LHCN-M2 (cell line): ENCODE results near the gene HPS4. TPM values are rescaled to one million over a fixed set of nuclear protein-coding genes. Genes with fewer than 3 reads are reported as not detected.
"Not testable (repeated sequence)": the region's sequence is repeated elsewhere in the genome, so short reads cannot be mapped to it uniquely, and the experiment has no call there.

ENCODE experiments used
- DNase-seq: peaks from one replicate; pipeline ENCODE4 v3.0.0-alpha.2; 2012; ENCODE audit warnings: low read depth
- total RNA-seq: library from RNA; depleted of rRNA; stranded (reverse); fragments of >200 nt; gene quantifications from 2 replicates; pipeline ENCODE4 v1.2.3, GENCODE V29; 2014

HPS4 gene
- total RNA-seq, 1 experiment from 2014 or later, result 42.3 TPM

GRCh38 chr22:26444777-26445176 is 38.8 kb downstream of the HPS4 start:
- no peak for DNase-seq

DNA sequence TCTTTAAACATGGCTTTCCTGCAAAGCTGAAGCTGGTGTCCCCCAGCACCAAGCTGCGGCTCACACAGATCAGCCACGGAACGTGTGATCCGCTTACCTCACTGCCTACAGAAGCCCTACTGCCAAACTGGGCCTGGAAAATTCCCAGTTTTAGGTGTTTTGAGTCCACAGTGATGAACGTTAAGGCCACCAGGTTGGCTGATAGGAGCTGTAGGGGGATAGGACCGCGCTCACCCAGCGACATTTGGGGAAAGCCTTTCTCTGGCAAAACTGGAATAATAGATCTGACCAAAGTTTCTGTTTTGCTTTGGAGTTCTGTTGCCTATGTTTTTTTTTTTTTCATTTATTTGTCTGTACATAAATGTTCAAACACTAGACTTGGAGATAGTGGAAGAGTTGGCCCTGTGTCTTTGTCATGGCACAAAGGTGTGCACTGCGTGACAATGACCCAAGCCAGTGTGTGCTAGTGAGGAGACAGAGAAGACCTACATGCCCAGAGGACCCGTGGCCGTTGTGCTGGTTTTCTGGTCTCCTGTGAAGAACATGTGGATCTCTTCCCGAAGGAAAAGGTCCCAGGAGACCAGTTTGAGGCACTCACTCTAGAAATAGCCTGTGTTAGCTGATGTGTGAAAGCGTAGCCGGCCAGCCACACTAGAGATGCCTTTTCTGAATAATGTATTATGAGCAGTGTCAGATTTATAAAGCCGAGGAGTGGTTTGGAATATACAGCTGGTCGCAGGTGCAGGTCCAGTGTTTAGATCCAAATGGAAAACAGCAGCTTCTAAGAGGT is 39.5 kb downstream of the HPS4 start:
- no peak for DNase-seq

DNA sequence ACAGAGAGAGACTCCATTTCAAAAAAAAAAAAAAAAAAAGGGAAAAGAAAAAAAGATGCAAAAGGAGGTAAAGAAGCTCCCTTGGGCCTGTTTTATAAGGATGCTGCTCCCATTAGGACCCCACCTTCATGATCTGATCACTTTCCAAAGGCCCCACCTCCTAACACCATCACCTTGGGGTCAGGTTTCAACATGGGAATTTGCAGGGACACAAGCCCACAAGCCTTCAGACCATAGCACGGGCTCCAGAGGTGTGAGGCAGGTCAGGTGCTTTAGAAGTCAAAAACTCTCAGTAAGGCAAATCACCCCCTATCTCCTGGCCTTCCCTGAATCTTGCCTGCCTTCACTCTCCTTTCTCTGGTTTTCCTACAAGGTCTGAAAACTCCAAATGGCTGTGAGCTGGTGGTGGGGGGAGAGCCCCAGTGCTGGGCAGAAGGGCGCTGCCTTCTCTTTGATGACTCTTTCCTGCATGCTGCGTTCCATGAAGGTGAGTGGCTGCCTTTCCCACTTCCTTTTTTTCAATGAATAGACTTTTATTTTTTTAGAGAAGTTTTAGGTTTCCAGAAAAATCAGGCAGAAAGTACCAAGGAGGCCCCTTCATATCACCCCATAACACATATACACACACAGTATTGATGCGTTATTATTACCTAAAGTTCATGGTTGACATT is 41.4 kb downstream of the HPS4 start:
- no peak for DNase-seq

- no peak for DNase-seq
These were observed 44.0 kb downstream of the HPS4 start for GRCh38 chr22:26439559-26439958.

- DNase-seq, result not testable (repeated sequence)
These were observed 44.8 kb downstream of the HPS4 start for GRCh38 chr22:26438776-26439175.

DNA sequence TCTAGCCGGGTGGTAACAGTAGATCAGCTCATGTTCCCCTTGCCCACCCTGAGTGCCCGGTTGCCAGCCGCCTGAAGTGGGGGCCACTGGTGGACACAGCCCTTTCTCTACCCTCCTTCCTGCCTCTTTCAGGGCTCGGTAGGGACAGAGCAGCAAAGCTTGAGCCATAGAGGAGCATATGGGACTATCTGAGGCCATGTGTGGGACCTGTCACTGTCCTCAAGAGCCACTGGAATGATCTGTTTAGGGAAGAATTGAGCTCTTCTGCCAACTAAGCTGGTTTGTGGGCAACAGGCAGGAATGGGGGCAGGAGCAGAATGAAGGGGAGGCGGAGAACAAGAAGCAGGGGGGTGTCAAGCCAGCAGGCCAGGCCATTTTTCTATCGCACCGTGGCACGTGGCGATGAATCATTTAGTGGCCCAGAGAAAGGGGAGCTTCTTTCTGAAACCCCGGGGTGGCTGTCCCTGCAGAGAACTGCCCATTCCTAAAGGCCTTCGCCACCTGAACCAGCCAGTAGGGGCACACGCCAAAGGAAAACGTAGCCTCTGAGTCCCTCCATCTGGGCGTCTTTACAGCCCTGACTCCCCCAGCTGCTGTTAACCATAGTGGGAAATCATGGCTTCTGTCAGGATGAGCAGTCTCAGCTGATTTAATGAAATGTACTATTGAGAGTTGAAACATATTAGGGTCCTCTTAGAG is 45.7 kb downstream of the HPS4 start:
- no peak for DNase-seq

- DNase-seq, result no peak
These were observed 46.6 kb downstream of the HPS4 start for GRCh38 chr22:26436903-26437515.

- no peak for DNase-seq
These were observed 48.1 kb downstream of the HPS4 start for GRCh38 chr22:26435327-26436093.

- DNase-seq, result no peak
These were observed 49.8 kb downstream of the HPS4 start for GRCh38 chr22:26433805-26434204.

DNA sequence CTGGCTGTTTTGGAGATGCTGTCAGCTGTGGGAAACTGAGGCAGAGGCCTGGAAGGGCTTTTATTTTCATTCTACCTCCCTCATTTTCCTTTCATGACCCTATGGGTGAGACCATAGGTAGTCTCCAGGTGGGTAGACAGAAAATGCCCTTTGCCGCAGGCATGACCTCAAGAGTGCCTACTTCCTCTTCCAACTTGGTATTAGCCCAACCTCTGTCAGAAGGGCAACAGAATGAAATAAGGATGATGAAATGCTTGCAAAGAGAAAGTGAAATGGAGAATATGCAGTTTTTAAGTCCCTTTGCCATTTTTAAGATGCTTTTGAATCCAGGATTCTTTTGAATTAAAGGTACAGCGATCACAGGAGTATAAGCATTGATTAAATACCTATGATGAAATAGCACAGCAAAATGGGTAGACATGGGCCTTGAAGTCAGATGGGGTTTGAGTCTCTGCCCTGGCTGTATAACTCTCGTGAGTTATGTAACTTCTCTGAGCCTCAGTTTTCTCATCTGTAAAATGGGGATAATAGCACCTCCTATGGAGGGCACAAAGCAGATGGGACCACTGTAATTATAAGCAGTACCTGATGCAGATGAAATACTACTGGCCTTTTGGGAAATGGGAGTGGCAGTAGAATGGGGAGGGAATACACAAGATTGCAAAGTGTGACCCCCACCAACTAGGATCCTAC is 50.8 kb downstream of the HPS4 start:
- DNase-seq, result no peak

DNA sequence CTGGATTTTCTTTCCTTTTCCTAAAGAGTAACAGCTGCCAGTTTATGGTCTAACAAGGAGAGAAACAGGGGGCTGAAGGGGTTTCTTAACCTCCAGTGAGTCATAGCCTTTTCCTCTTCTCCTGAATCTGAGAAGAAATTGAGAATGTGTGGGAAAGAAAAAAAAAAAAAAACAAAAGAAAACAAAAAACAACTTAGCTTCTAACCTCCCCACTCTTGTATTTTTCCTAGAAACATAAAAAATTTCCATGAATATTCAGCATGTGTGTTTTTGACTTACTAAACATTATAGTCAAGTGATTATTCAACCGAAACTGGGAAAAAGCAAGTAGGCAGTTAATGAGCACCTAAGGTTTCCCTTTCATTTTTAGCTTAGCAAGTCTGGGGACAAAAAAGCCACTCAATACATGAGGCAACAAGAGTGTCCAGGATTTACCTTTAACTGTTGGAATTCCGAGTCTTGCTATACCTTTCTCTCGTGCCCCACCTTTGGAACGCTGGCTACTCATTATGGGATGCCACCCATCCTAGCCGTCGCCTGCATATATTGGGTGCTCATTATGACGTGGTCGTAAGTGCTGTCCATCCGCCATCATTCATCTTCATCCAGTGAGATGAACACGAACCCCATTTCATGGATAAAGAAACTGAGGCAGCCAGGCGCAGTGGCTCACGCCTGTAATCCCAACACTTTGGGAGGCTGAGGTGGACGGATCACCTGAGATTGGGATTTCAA is 52.2 kb downstream of the HPS4 start:
- DNase-seq, result peak; percentile 70

- no peak for DNase-seq
These were observed 53.0 kb downstream of the HPS4 start for GRCh38 chr22:26430600-26430999.

DNA sequence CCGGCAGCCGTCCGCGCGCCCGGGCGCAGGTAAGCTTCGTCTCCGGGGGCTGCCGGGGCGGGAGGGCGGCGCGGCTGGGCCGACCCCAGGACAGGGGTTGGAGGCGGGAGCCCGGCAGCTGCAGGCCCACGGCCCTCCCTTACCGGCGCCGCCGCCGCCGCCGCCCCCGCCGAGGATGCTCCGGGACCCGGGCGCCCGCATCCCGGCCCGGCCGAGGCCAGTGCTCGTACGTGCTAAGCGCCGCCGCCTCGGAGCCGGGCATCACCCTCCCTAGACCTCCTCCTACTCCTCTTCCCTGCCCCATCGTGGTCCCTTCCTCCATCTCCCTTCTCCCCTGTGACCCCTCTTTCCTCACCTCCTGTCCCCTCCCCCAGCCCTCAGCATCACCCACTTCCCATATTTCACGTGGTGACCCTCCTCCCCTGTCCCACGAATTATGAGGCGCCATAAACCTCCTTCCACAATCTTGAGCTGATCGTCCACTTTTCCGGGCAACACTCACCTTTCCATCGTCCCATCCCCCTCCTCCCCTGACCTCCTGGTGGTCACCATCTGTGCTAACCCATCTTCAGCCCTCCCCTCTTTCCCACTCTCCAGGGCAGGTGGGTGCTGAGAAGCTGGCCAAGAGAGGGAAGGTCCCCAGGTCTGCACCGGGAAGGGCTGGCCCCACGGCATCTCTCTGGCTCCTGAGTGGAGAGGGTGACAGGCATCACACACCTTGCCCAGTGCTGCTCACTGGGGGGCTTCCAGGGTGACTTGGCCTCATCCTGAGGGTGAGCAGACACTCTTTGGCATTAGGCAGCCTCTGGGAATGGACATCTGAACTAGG is 53.9 kb downstream of the HPS4 start:
- no peak for DNase-seq

GRCh38 chr22:26428515-26429457 is 54.8 kb downstream of the HPS4 start, which contains the start of gene ASPHD2:
TSS of gene ASPHD2 (plus strand) at chr22:26429260. CDS start at chr22:26433616, 4,356 bp downstream.
- DNase-seq, result peak; percentile 53

DNA sequence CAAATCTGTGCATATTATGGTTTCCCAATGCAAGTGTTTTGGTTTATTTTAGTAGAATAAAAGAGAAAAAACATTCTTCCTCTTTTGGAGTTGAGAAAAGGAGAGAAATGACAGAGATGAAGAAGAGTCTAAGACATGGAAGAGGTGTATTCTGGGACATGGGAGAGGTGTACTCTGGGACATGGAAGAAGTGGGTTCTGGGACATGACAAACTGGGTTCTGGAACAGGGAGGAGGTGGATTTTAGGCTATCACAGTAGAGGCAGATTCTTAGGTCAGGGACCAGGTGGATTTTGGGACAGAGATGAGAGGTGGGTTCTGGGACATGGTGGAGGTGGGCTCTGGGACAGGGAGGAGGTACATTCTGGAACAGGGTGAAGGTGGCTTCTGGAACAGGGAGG is 56.7 kb downstream of the HPS4 start:
- no peak for DNase-seq

DNA sequence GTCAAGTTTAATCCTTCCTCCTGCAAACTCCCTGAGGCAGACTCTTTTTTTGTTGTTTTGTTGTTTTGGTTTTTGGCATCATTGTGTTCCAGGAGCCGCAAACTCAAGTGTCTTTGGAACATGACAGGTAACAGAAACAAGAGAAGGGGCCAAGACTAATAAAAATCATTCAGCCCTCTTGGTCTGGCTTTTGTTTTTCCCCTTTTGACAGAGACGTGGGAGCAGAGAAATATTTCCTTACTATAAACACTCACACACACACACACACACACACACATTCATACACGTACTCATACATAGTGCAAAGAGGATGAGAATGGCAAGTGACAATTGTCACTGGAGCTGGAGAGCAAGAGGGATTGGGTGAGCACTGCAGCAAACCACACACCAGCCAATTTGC is 65.0 kb downstream of the HPS4 start:
- no peak for DNase-seq

DNA sequence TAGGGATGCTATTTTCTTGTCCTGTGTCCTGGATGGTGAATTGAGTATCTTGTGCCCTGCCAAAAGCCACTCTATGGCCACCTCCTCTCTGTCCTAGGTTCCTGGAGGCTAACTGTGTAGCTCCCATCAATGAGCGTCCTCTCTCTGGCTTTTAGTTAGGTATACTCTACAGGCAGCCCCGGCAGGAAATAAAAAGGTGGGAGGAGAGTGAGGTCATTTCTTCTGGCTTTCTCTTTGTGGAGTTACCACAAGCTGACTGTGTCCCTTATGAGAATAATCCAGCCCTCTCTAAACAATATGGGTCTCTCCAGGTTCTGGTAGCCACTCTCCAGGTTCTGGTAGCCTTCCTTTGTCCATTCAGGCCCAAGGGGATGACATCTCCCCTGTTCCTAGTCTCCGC is 66.2 kb downstream of the HPS4 start:
- no peak for DNase-seq
